Panc1 (cell line): ENCODE results near the gene MRPL14. TPM values are rescaled to one million over a fixed set of nuclear protein-coding genes. Genes with fewer than 3 reads are reported as not detected.

Experiments
- ATAC-seq: fragments of 200-7000 bp; cut with Tn5 transposase; 2 replicates; pipeline ENCODE4 v1.9.1; 2020; ENCODE audit warnings: mild to moderate bottlenecking, moderate library complexity
- BruUV-seq: library from RNA; stranded (reverse); fragments of 400-500 nt; replicated peaks from 2 replicates; lab custom pipeline; 2021; lab: Mats Ljungman, UMichigan
- CTCF ChIA-PET: fragments of 300-600 bp; sonication (Branson Sonifier 250); formaldehyde crosslinking; loops from one replicate; lab custom pipeline; 2022; ENCODE audit warnings: antibody characterized with exemption; lab: Charles Lee
- POLR2A ChIA-PET: fragments of 300-600 bp; sonication (Branson Sonifier 250); formaldehyde crosslinking; loops from one replicate; lab custom pipeline; 2022; ENCODE audit warnings: antibody characterized with exemption; lab: Charles Lee
- DNase-seq: peaks from one replicate; pipeline ENCODE4 v3.0.0-alpha.2; 2010; ENCODE audit warnings: low read depth, low spot score
- H3K27ac ChIP-seq: 2 replicates; pipeline ENCODE4 v1.5.1; 2011; ENCODE audit warnings: mild to moderate bottlenecking, low read length, inconsistent platforms
- H3K27me3 ChIP-seq: fragments of 200-500 bp; sonication (Bioruptor generic); 2 replicates; pipeline ENCODE4 v1.6.0; 2014; ENCODE audit warnings: low read length, inconsistent platforms; ENCODE audit not compliant: control insufficient read depth, insufficient read depth
- H3K36me3 ChIP-seq: fragments of 200-500 bp; sonication (Bioruptor generic); 2 replicates; pipeline ENCODE4 v1.5.1; 2014; ENCODE audit warnings: inconsistent platforms, mild to moderate bottlenecking, low read length, moderate library complexity; ENCODE audit not compliant: control insufficient read depth, insufficient read depth
- H3K4me1 ChIP-seq: 2 replicates; pipeline ENCODE4 v1.5.1; 2011; ENCODE audit warnings: inconsistent platforms, mild to moderate bottlenecking, low read length, moderate library complexity; ENCODE audit not compliant: control insufficient read depth, insufficient read depth
- H3K4me3 ChIP-seq, 2 experiments: 2 replicates each; pipeline ENCODE4 v1.5.1; 2011 to 2012; ENCODE audit warnings: low read depth in 2 of 2, low read length in 2 of 2, mild to moderate bottlenecking in 2 of 2, inconsistent platforms in 1 of 2, moderate library complexity in 1 of 2
- H3K9me3 ChIP-seq: fragments of 200-500 bp; sonication (Bioruptor generic); 2 replicates; pipeline ENCODE4 v1.5.1; 2014; ENCODE audit warnings: low read depth, mild to moderate bottlenecking, inconsistent platforms, low read length, moderate library complexity; ENCODE audit not compliant: control insufficient read depth, insufficient read depth
- POLR2AphosphoS5 ChIP-seq: IDR thresholded peaks from 2 replicates; pipeline ENCODE4 v1.6.1; 2012; ENCODE audit warnings: mild to moderate bottlenecking, low read depth, low read length, moderate library complexity
- SIN3A ChIP-seq: IDR thresholded peaks from 2 replicates; pipeline ENCODE4 v1.6.1; 2012; ENCODE audit warnings: low read depth, mild to moderate bottlenecking, low read length, moderate library complexity, borderline replicate concordance; ENCODE audit not compliant: insufficient read depth
- TCF7L2 ChIP-seq: IDR thresholded peaks from 2 replicates; pipeline ENCODE4 v1.6.1; 2011; ENCODE audit warnings: mild to moderate bottlenecking, low read depth, low read length, inconsistent platforms
- in situ Hi-C: cut with HindIII; loops from 2 replicates; pipeline ENCODE4 v1.10.0; 2016; ENCODE audit warnings: low sequenced_read_pairs, low pct_unique_long_range_greater_than_20kb
- intact Hi-C: fragments of 100-400 bp; cut with micrococcal nuclease; formaldehyde crosslinking; loops from one replicate; pipeline ENCODE4 v1.10.0; 2022; ENCODE audit not compliant: unreplicated experiment
- total RNA-seq: library from RNA; stranded (reverse); gene quantifications from one replicate; pipeline ENCODE4 v1.2.1, GENCODE V29; 2021; ENCODE audit not compliant: unreplicated experiment
- TF ChIP-seq, protein P1 (sequence below): fragments of 450-650 bp; IDR thresholded peaks from 2 replicates; pipeline ENCODE4 v1.5.1; 2017; ENCODE audit warnings: mild to moderate bottlenecking
- TF ChIP-seq, protein P2 (sequence below), 2 experiments: IDR thresholded peaks; 2 replicates each; pipeline ENCODE4 v1.6.1; 2011 to 2012; ENCODE audit warnings: low read depth in 2 of 2, control low read depth in 1 of 2, low read length in 1 of 2, mild to moderate bottlenecking in 1 of 2, moderate library complexity in 1 of 2; ENCODE audit not compliant: insufficient read depth in 1 of 2

The MRPL14 gene
- total RNA-seq, 1 experiment from 2014 or later: 82.0 TPM

GRCh38 chr6:44158770-44159228, 31.5 kb upstream of the MRPL14 start, which contains the start of gene CAPN11:
CAPN11 (plus strand) TSS chr6:44158820; CDS start chr6:44158849, 29 bp downstream.
- in situ Hi-C loops (no loop called here), intact Hi-C loops (no loop called here)
- no peak for DNase-seq
- Histone ChIP-seq H3K27me3 (no peaks in the 10 kb centered on the region), H3K36me3 (no peaks in the 10 kb centered on the region), H3K4me1 (peaks cover 14% of the 10 kb centered on the region), H3K4me3 (no peak within 1 kb of the TSS), H3K9me3 (no peaks in the 10 kb centered on the region), H3K27ac (no peak within 1 kb of the TSS)
- BruUV-seq: no TSS peak
- ATAC-seq: no peak
- no peak for TF ChIP-seq SIN3A
- TF ChIP-seq, protein P1, sequence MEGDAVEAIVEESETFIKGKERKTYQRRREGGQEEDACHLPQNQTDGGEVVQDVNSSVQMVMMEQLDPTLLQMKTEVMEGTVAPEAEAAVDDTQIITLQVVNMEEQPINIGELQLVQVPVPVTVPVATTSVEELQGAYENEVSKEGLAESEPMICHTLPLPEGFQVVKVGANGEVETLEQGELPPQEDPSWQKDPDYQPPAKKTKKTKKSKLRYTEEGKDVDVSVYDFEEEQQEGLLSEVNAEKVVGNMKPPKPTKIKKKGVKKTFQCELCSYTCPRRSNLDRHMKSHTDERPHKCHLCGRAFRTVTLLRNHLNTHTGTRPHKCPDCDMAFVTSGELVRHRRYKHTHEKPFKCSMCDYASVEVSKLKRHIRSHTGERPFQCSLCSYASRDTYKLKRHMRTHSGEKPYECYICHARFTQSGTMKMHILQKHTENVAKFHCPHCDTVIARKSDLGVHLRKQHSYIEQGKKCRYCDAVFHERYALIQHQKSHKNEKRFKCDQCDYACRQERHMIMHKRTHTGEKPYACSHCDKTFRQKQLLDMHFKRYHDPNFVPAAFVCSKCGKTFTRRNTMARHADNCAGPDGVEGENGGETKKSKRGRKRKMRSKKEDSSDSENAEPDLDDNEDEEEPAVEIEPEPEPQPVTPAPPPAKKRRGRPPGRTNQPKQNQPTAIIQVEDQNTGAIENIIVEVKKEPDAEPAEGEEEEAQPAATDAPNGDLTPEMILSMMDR: no peak
- TF ChIP-seq, protein P2, sequence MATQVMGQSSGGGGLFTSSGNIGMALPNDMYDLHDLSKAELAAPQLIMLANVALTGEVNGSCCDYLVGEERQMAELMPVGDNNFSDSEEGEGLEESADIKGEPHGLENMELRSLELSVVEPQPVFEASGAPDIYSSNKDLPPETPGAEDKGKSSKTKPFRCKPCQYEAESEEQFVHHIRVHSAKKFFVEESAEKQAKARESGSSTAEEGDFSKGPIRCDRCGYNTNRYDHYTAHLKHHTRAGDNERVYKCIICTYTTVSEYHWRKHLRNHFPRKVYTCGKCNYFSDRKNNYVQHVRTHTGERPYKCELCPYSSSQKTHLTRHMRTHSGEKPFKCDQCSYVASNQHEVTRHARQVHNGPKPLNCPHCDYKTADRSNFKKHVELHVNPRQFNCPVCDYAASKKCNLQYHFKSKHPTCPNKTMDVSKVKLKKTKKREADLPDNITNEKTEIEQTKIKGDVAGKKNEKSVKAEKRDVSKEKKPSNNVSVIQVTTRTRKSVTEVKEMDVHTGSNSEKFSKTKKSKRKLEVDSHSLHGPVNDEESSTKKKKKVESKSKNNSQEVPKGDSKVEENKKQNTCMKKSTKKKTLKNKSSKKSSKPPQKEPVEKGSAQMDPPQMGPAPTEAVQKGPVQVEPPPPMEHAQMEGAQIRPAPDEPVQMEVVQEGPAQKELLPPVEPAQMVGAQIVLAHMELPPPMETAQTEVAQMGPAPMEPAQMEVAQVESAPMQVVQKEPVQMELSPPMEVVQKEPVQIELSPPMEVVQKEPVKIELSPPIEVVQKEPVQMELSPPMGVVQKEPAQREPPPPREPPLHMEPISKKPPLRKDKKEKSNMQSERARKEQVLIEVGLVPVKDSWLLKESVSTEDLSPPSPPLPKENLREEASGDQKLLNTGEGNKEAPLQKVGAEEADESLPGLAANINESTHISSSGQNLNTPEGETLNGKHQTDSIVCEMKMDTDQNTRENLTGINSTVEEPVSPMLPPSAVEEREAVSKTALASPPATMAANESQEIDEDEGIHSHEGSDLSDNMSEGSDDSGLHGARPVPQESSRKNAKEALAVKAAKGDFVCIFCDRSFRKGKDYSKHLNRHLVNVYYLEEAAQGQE (IDR thresholded peaks at IDR 0.05; ENCODE audit: insufficient read depth in 1 of 2, low read depth in 2 of 2, low read length in 1 of 2): no peak
- no peak for TF ChIP-seq TCF7L2
- no peak for TF ChIP-seq POLR2AphosphoS5
- ChIA-PET POLR2A (no interaction called here), CTCF (no interaction called here)

DNA sequence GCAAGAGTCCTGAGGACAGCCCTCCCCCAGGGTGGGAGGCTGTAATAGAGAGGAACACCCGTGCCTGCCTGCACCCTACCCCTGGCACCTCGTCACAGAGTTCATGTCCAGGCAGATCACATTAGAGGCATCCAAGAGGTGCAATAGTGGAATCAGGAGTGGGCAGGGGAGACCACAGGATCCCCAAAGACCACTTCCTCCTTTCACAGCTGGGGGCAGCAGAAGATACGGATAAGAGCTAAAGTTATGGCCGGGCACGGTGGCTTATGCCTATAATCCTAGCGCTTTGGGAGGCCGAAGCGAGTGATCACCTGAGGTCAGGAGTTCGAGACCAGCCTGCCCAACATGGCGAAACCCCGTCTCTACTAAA, 29.9 kb upstream of the MRPL14 start:
- intact Hi-C loops: no loop called here
- no peak for ATAC-seq
- BruUV-seq: no TSS peak

More for the DNA sequence above, 29.9 kb upstream of the MRPL14 start:
- Histone ChIP-seq H3K36me3 (no peaks in the 10 kb centered on the region), H3K27me3 (no peaks in the 10 kb centered on the region), H3K9me3 (no peaks in the 10 kb centered on the region), H3K4me1 (peaks cover 14% of the 10 kb centered on the region), H3K4me3 (no peak overlapping the region), H3K27ac (no peak overlapping the region)
- in situ Hi-C loops: no loop called here
- DNase-seq: no peak
- ChIA-PET CTCF (interaction anchor here (0.6 to 0.7 kb wide), 2 partner anchors 17 to 88 kb away, joined by 3 to 4 read pairs; no protein-coding TSS in a partner anchor), POLR2A (no interaction called here)
- TF ChIP-seq TCF7L2: no peak
- no peak for TF ChIP-seq POLR2AphosphoS5
- no peak for TF ChIP-seq SIN3A
- TF ChIP-seq, protein P1: no peak
- TF ChIP-seq, protein P2 (IDR thresholded peaks at IDR 0.05; ENCODE audit: insufficient read depth in 1 of 2, low read depth in 2 of 2, low read length in 1 of 2): no peak
